Heart right ventricle (tissue), 16 donors: ENCODE measurements around the gene PID1. TPM values are rescaled to one million over a fixed set of nuclear protein-coding genes. Genes with fewer than 3 reads are reported as not detected.

Experiments used
- ATAC-seq, 8 donors: fragments of 200-7000 bp; cut with Tn5 transposase; one replicate each; pipeline ENCODE4 v1.9.1; 2020; ENCODE audit warnings: mild to moderate bottlenecking in 8 of 8, moderate library complexity in 8 of 8, moderate number of reproducible peaks in 1 of 8
- DNase-seq, 2 donors: peaks; one replicate each; pipeline ENCODE4 v3.0.0-alpha.2; 2020
- H3K27ac ChIP-seq, 10 donors: fragments of 200-600 bp; sonication (generic) in 2 of 10; one replicate each; pipeline versions ENCODE4 v1.5.0 to v1.8.0; 2020 to 2022; ENCODE audit warnings: mild to moderate bottlenecking in 3 of 10
- H3K27me3 ChIP-seq, 7 donors: fragments of 200-600 bp; one replicate each; pipeline ENCODE4 v1.8.0; 2021 to 2022; ENCODE audit warnings: mild to moderate bottlenecking in 2 of 7
- H3K36me3 ChIP-seq, 9 donors: fragments of 200-600 bp; sonication (generic) in 1 of 9; one replicate each; pipeline versions ENCODE4 v1.5.0 to v1.8.0; 2020 to 2022; ENCODE audit warnings: mild to moderate bottlenecking in 2 of 9
- H3K4me1 ChIP-seq, 9 donors: fragments of 200-600 bp; sonication (generic) in 1 of 9; one replicate each; pipeline versions ENCODE4 v1.5.0 to v1.8.0; 2020 to 2022; ENCODE audit warnings: mild to moderate bottlenecking in 4 of 9
- H3K4me3 ChIP-seq, 10 donors: fragments of 200-600 bp; sonication (generic) in 2 of 10; one replicate each; pipeline versions ENCODE4 v1.5.0 to v1.8.0; 2020 to 2022; ENCODE audit warnings: mild to moderate bottlenecking in 7 of 10, moderate library complexity in 2 of 10
- H3K9me3 ChIP-seq, 11 donors: fragments of 200-600 bp in 10 of 11; sonication (generic) in 2 of 11; one replicate each; pipeline versions ENCODE4 v1.5.0 to v1.8.0; 2013 to 2022; ENCODE audit warnings: mild to moderate bottlenecking in 2 of 11, control low read depth in 1 of 11, moderate library complexity in 1 of 11
- CTCF ChIP-seq, 9 donors: fragments of 200-600 bp; sonication (generic) in 2 of 9; IDR thresholded peaks; one replicate each; pipeline versions ENCODE4 v1.5.0 to v1.8.0; 2021 to 2022; ENCODE audit warnings: antibody characterized with exemption in 9 of 9, mild to moderate bottlenecking in 5 of 9, moderate library complexity in 1 of 9
- WGBS, 2 donors: extraction: QIAGEN DNeasy Blood & Tissue Kit; methylation state at CpG; one replicate each; pipeline ENCODE4 v1.1.7; 2013; ENCODE audit warnings: inconsistent platforms in 1 of 2; 5-methylcytosine and 5-hydroxymethylcytosine counted together
- intact Hi-C, 10 donors: fragments of 100-400 bp; cut with DNase I; formaldehyde crosslinking; loops; one replicate each; pipeline versions ENCODE4 v1.11.1 to v1.14.2; 2022
- polyA plus RNA-seq, 2 donors: library from polyadenylated mRNA; stranded (reverse); fragments of 200-250 nt; gene quantifications; one replicate each; pipeline ENCODE4 v1.2.3, GENCODE V29; 2013
- total RNA-seq, 10 donors: library from RNA; stranded (reverse); fragmentation: NEBNext Ultra II Directional in 3 of 10; extraction: Animal tissue kit (Norgen Biotek cat#: 25700) in 3 of 10; gene quantifications; one replicate each; pipeline versions ENCODE4 v1.2.1 to v1.2.4, GENCODE V29; 2021 to 2023
- donor health status: Arrhythmogenic right ventricular cardiomyopathy.
- donor health status: ischemic (EF 13 %, LVEDD 7.1; RV severe dilation, severe dysfunction).
- donor health status: healthy with polysubstance abuse.
- donor health status: DM: no; HTN: yes; CAD: no.
- donor health status: DM: no; HTN: no; CAD: no.
- donor health status: ischemic (EF 25% LVEDD 6.9; RV normal size, moderate dysfunction).
- donor health status: ischemic (EF 25% LVEDD 5.7; RV mildly dilated, moderate dysfunction).
- donor health status: healthy.
- donor health status: DM: yes; HTN: yes; CAD: no.
- donor health status: Ischemic cardiomyopathy.
- donor health status: ischemic (EF 35%, LVEDD 5.7; RV mildly dilated, moderate dysfunction).
- donor health status: nonischemic (EF 11% LVEDD 7.7; RV severe dilation, severe dysfunction).
- donor health status: DM: yes; HTN: yes; CAD: no.
- donor health status: PGD.
- donor health status: ischemic (EF 29% LVEDD 5.4; RV normal size, mild dysfunction).
- donor health status: nonischemic (EF 23%, LVEDD 6.1; RV moderate dilation, normal function).

PID1 gene
- total and polyA plus RNA-seq, 12 donors, result 3.6 to 12.0 (median 6.1) TPM

GRCh38 chr2:229176136-229176535 lies 95.0 kb downstream of the PID1 start:
- Histone ChIP-seq H3K4me1 (peaks cover 0 to 18% (median 0%) of the 10 kb centered on the region in 9 donors), H3K4me3 (no peak overlapping the region), H3K27ac (no peak overlapping the region), H3K9me3 (peaks cover 0 to 24% (median 8%) of the 10 kb centered on the region in 11 donors), H3K27me3 (no peaks in the 10 kb centered on the region), H3K36me3 (peaks cover 0 to 2% (median 0%) of the 10 kb centered on the region in 9 donors)
- no peak for TF ChIP-seq CTCF (IDR thresholded peaks at IDR 0.05)
- intact Hi-C loops, result no loop called here
- ATAC-seq, result no peak
- 56 to 59% methylated on average over 3 of the region's 3 CpGs for WGBS, 2 donors
- no peak for DNase-seq

GRCh38 chr2:229175497-229175863 lies 95.6 kb downstream of the PID1 start:
- peaks cover 0 to 18% (median 0%) of the 10 kb centered on the region in 9 donors for H3K4me1 ChIP-seq
- H3K27ac ChIP-seq, result no peak overlapping the region
- 96 to 100% methylated on average over 1 of the region's 1 CpG for WGBS, 2 donors

GRCh38 chr2:229174794-229175496 lies 96.1 kb downstream of the PID1 start:
- peaks cover 0 to 24% (median 8%) of the 10 kb centered on the region in 11 donors for H3K9me3 ChIP-seq
- no peaks in the 10 kb centered on the region for H3K27me3 ChIP-seq
- no peak overlapping the region for H3K27ac ChIP-seq
- TF ChIP-seq CTCF (IDR thresholded peaks at IDR 0.05), result no peak
- 54 to 58% methylated on average over 4 of the region's 4 CpGs for WGBS, 2 donors
- intact Hi-C loops, result no loop called here
- H3K4me1 ChIP-seq, result peaks cover 0 to 18% (median 0%) of the 10 kb centered on the region in 9 donors
- DNase-seq (no peak), ATAC-seq (no peak)
- H3K4me3 ChIP-seq, result no peak overlapping the region
- peaks cover 0 to 2% (median 0%) of the 10 kb centered on the region in 9 donors for H3K36me3 ChIP-seq

More at GRCh38 chr2:229175497-229175863, 95.6 kb downstream of the PID1 start:
- no peak for ATAC-seq
- H3K27me3 ChIP-seq, result no peaks in the 10 kb centered on the region
- DNase-seq, result no peak
- peaks cover 0 to 2% (median 0%) of the 10 kb centered on the region in 9 donors for H3K36me3 ChIP-seq
- no peak for TF ChIP-seq CTCF (IDR thresholded peaks at IDR 0.05)
- H3K9me3 ChIP-seq, result peaks cover 0 to 24% (median 8%) of the 10 kb centered on the region in 11 donors
- no peak overlapping the region for H3K4me3 ChIP-seq
- intact Hi-C loops, result no loop called here

- ATAC-seq (no peak), DNase-seq (no peak)
- intact Hi-C loops, result no loop called here
- peaks cover 0 to 24% (median 8%) of the 10 kb centered on the region in 11 donors for H3K9me3 ChIP-seq
- H3K4me1 ChIP-seq, result peaks cover 0 to 15% (median 0%) of the 10 kb centered on the region in 9 donors
- peaks cover 0 to 2% (median 0%) of the 10 kb centered on the region in 9 donors for H3K36me3 ChIP-seq
- no peak overlapping the region for H3K4me3 ChIP-seq
- H3K27ac ChIP-seq, result no peak overlapping the region
- WGBS, 2 donors, result 70 to 81% methylated on average over 3 of the region's 3 CpGs
- TF ChIP-seq CTCF (IDR thresholded peaks at IDR 0.05), result no peak
- H3K27me3 ChIP-seq, result no peaks in the 10 kb centered on the region
Measured at GRCh38 chr2:229173825-229174359, 97.2 kb downstream of the PID1 start.
